OCI-LY1 (cell line): ENCODE data around the gene RREB1.

ENCODE experiments used
- H2AFZ ChIP-seq: fragments of 200-600 bp; sonication (generic), shearing (Covaris generic); 2 replicates; pipeline ENCODE4 v1.6.0; 2014; ENCODE audit warnings: antibody characterized with exemption, mild to moderate bottlenecking, low read length
- H3F3A ChIP-seq: fragments of 200-600 bp; sonication (generic), shearing (Covaris generic); 2 replicates; pipeline ENCODE4 v1.6.0; 2014; ENCODE audit warnings: mild to moderate bottlenecking, antibody characterized with exemption, low read length, moderate library complexity; ENCODE audit not compliant: insufficient read depth
- H3K27ac ChIP-seq: fragments of 200-600 bp; sonication (generic); 2 replicates; pipeline ENCODE4 v1.5.1; 2014; ENCODE audit warnings: low read length, mixed run types, mild to moderate bottlenecking, low read depth; ENCODE audit not compliant: poor library complexity, severe bottlenecking
- H3K27me3 ChIP-seq: fragments of 200-600 bp; sonication (generic); 2 replicates; pipeline ENCODE4 v1.6.0; 2014; ENCODE audit warnings: antibody characterized with exemption, mild to moderate bottlenecking, low read length, moderate library complexity; ENCODE audit not compliant: insufficient read depth
- H3K36me3 ChIP-seq: fragments of 200-600 bp; sonication (generic); 2 replicates; pipeline ENCODE4 v1.6.1; 2014; ENCODE audit warnings: mild to moderate bottlenecking, antibody characterized with exemption, low read length, moderate library complexity, mixed read lengths; ENCODE audit not compliant: insufficient read depth
- H3K4me1 ChIP-seq: fragments of 200-600 bp; sonication (generic); 2 replicates; pipeline ENCODE4 v1.5.1; 2014; ENCODE audit warnings: mild to moderate bottlenecking, low read length, moderate library complexity; ENCODE audit not compliant: insufficient read depth, severe bottlenecking
- H3K4me2 ChIP-seq: fragments of 200-600 bp; sonication (generic), shearing (Covaris generic); 2 replicates; pipeline ENCODE4 v1.6.1; 2014; ENCODE audit warnings: low read length
- H3K4me3 ChIP-seq: fragments of 200-600 bp; sonication (generic); 2 replicates; pipeline ENCODE4 v1.5.1; 2014; ENCODE audit warnings: low read length, low read depth, mild to moderate bottlenecking, mixed read lengths; ENCODE audit not compliant: poor library complexity, severe bottlenecking
- H3K79me2 ChIP-seq: fragments of 200-600 bp; shearing (Covaris generic); 2 replicates; pipeline ENCODE4 v1.6.1; 2016; ENCODE audit warnings: mixed run types, low read length, mixed read lengths; ENCODE audit not compliant: insufficient read depth
- H3K9ac ChIP-seq: fragments of 200-600 bp; sonication (generic), shearing (Covaris generic); 2 replicates; pipeline ENCODE4 v1.6.1; 2014; ENCODE audit warnings: mild to moderate bottlenecking, low read length, mixed read lengths
- H3K9me2 ChIP-seq: fragments of 200-600 bp; sonication (generic), shearing (Covaris generic); 2 replicates; pipeline ENCODE4 v1.6.1; 2014; ENCODE audit warnings: low read depth, mild to moderate bottlenecking, low read length, mixed read lengths
- H3K9me3 ChIP-seq: fragments of 200-600 bp; shearing (Covaris generic); 2 replicates; pipeline ENCODE4 v1.6.1; 2014; ENCODE audit warnings: low read length, mixed read lengths
- H4K20me1 ChIP-seq: fragments of 200-600 bp; sonication (generic), shearing (Covaris generic); 2 replicates; pipeline ENCODE4 v1.6.0; 2016; ENCODE audit warnings: mild to moderate bottlenecking, low read length; ENCODE audit not compliant: insufficient read depth
- CTCF ChIP-seq: fragments of 200-600 bp; sonication (generic), shearing (Covaris generic); IDR thresholded peaks from 2 replicates; pipeline ENCODE4 v1.5.1; 2017; ENCODE audit warnings: mild to moderate bottlenecking, antibody characterized with exemption, low read length, moderate library complexity, mixed read lengths
- EZH2 ChIP-seq: fragments of 200-600 bp; sonication (generic), shearing (Covaris generic); IDR thresholded peaks from 2 replicates; pipeline ENCODE4 v1.8.0; 2017; ENCODE audit warnings: borderline replicate concordance, mixed run types, mild to moderate bottlenecking, antibody characterized with exemption, low read length, moderate library complexity, mixed read lengths

RREB1 gene

GRCh38 chr6:7129784-7130569 is 22.2 kb downstream of the RREB1 start:
- Histone ChIP-seq H3K4me1 (peaks cover 24% of the 10 kb centered on the region), H3K27ac (no peak overlapping the region)

GRCh38 chr6:7131390-7131789 is 23.6 kb downstream of the RREB1 start:
- Histone ChIP-seq H3K27ac (no peak overlapping the region), H3F3A (no peaks in the 10 kb centered on the region), H4K20me1 (0 out of 2 replicates have a peak, but pooled peaks cover 5% of the 10 kb centered on the region), H3K9ac (no peak overlapping the region), H3K4me1 (peaks cover 32% of the 10 kb centered on the region), H3K4me3 (no peak overlapping the region), H3K4me2 (no peak overlapping the region), H3K9me3 (no peaks in the 10 kb centered on the region), H2AFZ (no peak overlapping the region), H3K36me3 (no peaks in the 10 kb centered on the region), H3K27me3 (no peaks in the 10 kb centered on the region; the same call in 1 of the 2 replicates), H3K9me2 (no peaks in the 10 kb centered on the region), H3K79me2 (no peaks in the 10 kb centered on the region)
- TF ChIP-seq EZH2: no peak
- no peak for TF ChIP-seq CTCF

More at GRCh38 chr6:7129784-7130569, 22.2 kb downstream of the RREB1 start:
- Histone ChIP-seq H3F3A (no peaks in the 10 kb centered on the region), H3K4me2 (no peak overlapping the region; the same call in 1 of the 2 replicates), H2AFZ (no peak overlapping the region), H3K9ac (no peak overlapping the region), H3K36me3 (peaks cover 4% of the 10 kb centered on the region; the same call in 1 of the 2 replicates), H3K4me3 (no peak overlapping the region), H4K20me1 (0 out of 2 replicates have a peak, but pooled peaks cover under 1% of the 10 kb centered on the region), H3K9me3 (no peaks in the 10 kb centered on the region), H3K27me3 (no peaks in the 10 kb centered on the region; the same call in 1 of the 2 replicates), H3K9me2 (no peaks in the 10 kb centered on the region), H3K79me2 (no peaks in the 10 kb centered on the region)
- TF ChIP-seq EZH2: no peak
- no peak for TF ChIP-seq CTCF

GRCh38 chr6:7132398-7133035 is 24.8 kb downstream of the RREB1 start:
- Histone ChIP-seq H3K4me1 (peaks cover 43% of the 10 kb centered on the region), H3K9ac (no peak overlapping the region), H3K36me3 (no peaks in the 10 kb centered on the region), H3K4me3 (no peak overlapping the region), H4K20me1 (0 out of 2 replicates have a peak, but pooled peaks cover 5% of the 10 kb centered on the region), H3K9me2 (no peaks in the 10 kb centered on the region), H3K27ac (no peak overlapping the region), H3K9me3 (no peaks in the 10 kb centered on the region), H3K79me2 (no peaks in the 10 kb centered on the region), H2AFZ (no peak overlapping the region), H3K4me2 (no peak overlapping the region), H3K27me3 (no peaks in the 10 kb centered on the region; the same call in 1 of the 2 replicates), H3F3A (no peaks in the 10 kb centered on the region)
- TF ChIP-seq EZH2: no peak
